ENCODE results near the gene MPV17L.

- TF ChIP-seq CTCF (IDR thresholded peaks at IDR 0.05; ENCODE audit: low read depth, low read length, poor library complexity, severe bottlenecking), result no peak
- TF ChIP-seq EZH2phosphoT487 (IDR thresholded peaks at IDR 0.05; ENCODE audit: borderline replicate concordance, low read length), result no peak
Measured at GRCh38 chr16:15398618-15399316, 3.2 kb downstream of the MPV17L start.
